GM12878 (cell line): Measurements from ENCODE around the gene ARHGAP12.

ENCODE experiments used
- ATF2 ChIP-seq: IDR thresholded peaks from 2 replicates; pipeline ENCODE4 v1.6.1; 2012; ENCODE audit warnings: low read length, inconsistent platforms
- HDAC2 ChIP-seq: fragments of 200-600 bp; sonication (generic); IDR thresholded peaks from 2 replicates; pipeline ENCODE4 v1.6.1; 2017
- POLR2A ChIP-seq: IDR thresholded peaks from 2 replicates; pipeline ENCODE4 v1.6.1; 2011; ENCODE audit warnings: low read depth, mild to moderate bottlenecking, low read length
- RUNX3 ChIP-seq: IDR thresholded peaks from 2 replicates; pipeline ENCODE4 v1.6.1; 2012; ENCODE audit warnings: low read length, inconsistent platforms

GRCh38 chr10:31948021-31948420 lies 19.4 kb upstream of the ARHGAP12 start:
- no peak for TF ChIP-seq POLR2A
- TF ChIP-seq RUNX3 = no peak
- TF ChIP-seq ATF2 = no peak
- no peak for TF ChIP-seq HDAC2
